ENCODE results near the gene ARF5.

DNA sequence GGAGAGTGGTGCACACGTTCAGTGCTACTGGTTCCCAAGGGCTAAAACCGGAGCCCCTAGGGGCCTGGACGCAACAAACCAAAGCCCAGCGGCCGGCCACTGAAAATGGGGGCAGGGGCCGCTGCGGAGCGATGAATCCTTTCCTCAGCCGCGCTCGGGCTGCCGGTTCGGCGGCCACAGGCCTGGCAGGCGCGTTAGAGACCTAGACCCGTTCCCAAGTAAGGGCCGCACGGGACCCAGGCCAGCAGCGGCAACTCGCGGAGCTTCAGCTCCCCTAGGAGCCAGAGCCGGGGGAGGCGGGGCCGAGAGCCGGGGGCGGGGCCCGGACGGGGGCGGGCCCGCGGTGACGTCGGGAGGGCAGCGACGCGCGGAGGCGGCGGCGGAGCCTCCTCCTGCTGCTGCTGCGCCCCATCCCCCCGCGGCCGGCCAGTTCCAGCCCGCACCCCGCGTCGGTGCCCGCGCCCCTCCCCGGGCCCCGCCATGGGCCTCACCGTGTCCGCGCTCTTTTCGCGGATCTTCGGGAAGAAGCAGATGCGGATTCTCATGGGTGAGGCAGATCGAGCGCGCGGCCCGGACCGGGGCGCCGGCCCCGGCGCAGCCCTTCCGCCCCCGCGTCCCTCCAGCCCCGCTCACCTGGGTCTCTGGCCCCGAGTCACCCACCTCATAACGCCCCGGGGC is at the start of gene ARF5:
- TF ChIP-seq GATA2 (IDR thresholded peaks at IDR 0.05; ENCODE audit: low read depth, low read length) (no peak), GATA3 (IDR thresholded peaks at IDR 0.05; ENCODE audit: low read depth, low read length) (no peak)

Data from SH-SY5Y (cell line).